ENCODE data around the gene DNM3.

DNM3 gene

DNA sequence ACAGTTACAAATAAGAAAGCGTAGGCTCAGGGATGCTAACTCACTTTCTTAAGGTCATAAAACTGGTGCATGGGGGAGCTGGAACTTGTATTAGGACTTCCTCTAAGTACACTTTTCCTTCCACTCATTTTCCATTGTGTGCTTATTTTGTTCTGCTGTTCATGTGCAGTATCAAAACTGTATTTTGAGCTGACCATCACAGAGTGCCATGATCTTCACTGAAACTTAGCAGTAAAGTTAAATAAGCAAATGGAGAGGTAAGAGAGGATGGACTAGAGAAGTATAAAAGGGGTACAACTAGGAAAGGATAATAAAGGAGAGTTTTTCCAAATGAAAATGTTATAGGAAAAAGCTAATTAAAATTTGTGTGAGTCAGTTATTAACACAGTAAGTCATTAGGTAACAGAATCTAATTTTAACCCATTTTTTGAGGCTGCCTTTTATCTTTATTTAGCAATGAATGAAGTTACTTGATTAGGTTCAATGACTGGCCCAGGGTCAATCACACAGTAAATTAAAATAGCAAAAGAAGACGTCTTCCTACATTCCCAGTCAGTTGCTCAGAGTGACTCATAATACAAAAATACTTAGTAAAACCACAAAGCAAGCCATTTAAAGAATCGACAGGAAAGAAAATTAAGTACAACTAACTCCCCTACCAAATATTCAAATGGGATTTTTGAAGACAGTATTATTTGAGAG lies 413.4 kb downstream of the DNM3 start:
- DNase-seq, result no peak

- no peak for DNase-seq
Observed at GRCh38 chr1:172255223-172255560, 413.9 kb downstream of the DNM3 start.

DNA sequence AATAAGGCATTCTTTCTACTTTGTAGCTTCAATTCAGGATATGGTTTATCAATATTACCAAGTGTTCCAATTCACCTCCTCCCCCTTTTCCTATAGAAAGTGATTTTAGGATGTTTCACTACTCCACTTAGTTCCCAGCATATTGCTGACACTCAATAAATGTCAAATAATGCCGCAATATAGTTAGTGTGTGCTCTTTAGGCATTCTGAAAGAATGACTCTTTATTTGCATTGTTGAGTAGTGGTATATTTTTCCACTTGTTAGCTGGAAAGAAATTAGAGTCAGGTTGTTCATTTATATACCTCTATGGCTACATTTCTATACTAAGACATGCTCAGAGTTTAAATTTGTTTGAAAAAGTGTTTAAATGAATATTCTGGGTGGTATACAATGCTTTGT lies 424.6 kb downstream of the DNM3 start:
- DNase-seq, result no peak

- no peak for DNase-seq
Observed at GRCh38 chr1:172266528-172267174, 425.4 kb downstream of the DNM3 start.

- DNase-seq, result no peak
Observed at GRCh38 chr1:172268237-172268636, 426.9 kb downstream of the DNM3 start.

DNA sequence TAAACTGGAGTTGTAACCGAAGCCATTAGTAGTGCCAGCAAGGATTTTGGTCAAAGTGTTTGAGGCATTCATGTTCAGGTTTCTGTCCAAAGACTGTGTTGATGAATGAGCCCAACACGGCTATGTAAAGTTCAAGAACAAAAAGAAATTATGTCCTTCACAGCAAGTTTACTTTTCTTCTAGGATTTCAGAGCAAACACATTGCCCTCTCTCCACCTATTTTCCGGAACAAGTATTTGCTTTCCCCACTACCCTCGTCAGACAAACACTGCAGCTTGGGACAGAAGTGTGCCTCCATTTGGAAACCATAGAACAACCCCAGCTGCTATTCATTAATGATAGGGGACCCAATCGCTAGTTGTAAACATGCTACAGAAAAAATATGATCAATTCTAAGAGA lies 427.8 kb downstream of the DNM3 start:
- no peak for DNase-seq

GRCh38 chr1:172269644-172270043 lies 428.3 kb downstream of the DNM3 start:
- DNase-seq, result no peak

- no peak for DNase-seq
Observed at GRCh38 chr1:172270605-172271004, 429.3 kb downstream of the DNM3 start.

DNA sequence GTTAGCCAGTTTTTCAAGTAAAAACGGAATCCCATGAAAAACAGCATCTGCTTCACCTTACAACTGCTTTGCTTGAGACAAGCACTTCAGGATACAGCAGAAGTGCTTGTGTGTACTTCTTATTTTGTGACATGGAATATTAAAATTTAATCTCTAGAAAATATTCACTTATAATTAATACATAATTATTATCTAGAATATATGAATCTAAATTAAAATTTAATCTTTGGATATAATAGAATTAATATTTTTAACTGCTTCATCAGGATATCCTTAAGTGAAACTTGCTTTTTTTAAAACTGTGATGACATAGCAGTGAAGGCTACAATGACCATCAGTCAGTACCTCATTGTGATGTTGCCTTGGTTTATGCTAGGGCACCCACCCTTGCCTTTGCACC lies 430.8 kb downstream of the DNM3 start:
- no peak for DNase-seq

DNA sequence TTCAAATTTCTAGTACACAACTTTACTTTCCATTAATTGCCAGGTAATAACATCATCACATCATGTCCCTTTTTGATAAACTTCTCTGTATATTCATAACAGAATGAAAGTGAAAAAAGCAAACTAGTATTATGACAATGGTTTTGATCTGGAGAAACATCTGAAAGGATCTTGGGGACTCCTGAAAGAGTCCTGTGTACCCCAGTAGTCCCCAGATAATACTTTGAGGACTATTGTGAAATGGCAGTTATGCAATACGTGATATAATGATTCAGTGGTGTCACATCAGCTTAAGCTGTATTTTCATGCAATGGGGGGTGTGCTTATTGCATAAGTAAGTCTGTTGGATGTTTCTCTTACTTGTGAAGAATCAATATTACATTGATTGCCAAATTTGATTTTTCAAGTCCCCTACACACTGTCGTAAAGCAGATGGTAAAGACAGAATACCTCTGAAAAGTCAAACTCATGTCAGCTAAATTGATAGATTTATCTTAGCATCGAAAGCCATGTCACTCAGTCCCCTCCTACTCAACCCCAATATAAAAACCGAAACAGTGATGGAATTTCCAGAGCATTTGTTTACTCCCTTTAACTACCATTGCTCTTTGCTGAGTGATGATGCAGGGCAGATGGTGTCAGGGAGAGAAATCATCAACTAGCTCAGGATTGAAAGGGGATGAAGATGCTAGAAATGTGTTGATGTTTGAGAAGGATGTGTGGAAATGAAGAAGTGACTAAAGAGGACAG lies 432.5 kb downstream of the DNM3 start:
- DNase-seq, result no peak

GRCh38 chr1:172275478-172275877 lies 434.2 kb downstream of the DNM3 start:
- no peak for DNase-seq

GRCh38 chr1:172276120-172276818 lies 435.0 kb downstream of the DNM3 start:
- no peak for DNase-seq

- no peak for DNase-seq
Observed at GRCh38 chr1:172277275-172277674, 436.0 kb downstream of the DNM3 start.

- DNase-seq, result no peak
Observed at GRCh38 chr1:172277989-172278388, 436.7 kb downstream of the DNM3 start.

GRCh38 chr1:172278478-172278877 lies 437.2 kb downstream of the DNM3 start:
- no peak for DNase-seq

DNA sequence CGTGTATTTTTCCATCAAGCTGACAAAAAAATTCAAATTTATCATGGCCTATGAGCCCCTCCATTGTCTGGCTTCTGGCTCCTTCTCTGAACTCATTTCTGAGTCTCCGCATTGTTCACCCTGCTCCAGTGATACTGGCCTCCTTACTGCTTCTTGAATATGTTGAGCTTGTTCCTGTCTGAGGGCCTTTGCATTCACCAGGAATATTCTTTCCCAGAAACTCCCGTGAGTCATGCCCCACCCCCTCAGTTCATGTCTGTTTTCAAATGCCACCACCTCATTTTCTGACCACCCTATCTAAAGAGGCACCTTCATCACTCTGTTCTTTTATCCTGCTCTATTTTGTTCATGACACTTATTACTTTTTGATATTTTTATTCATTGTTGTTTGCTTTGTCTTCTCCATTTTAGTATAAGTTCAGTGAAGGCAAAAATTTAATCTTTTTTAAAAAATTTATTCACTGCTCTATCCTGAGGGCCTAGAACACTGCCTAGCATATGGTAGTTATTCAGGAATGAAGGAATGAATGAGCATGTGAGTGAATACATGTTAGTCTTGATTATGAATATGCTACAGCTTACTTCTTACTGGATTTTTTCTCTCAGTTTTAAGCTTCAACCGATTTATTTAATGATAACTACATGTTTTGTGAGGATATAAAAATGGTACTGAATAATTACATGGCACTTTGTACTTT lies 438.8 kb downstream of the DNM3 start:
- no peak for DNase-seq

- no peak for DNase-seq
Observed at GRCh38 chr1:172283766-172284165, 442.5 kb downstream of the DNM3 start.

DNA sequence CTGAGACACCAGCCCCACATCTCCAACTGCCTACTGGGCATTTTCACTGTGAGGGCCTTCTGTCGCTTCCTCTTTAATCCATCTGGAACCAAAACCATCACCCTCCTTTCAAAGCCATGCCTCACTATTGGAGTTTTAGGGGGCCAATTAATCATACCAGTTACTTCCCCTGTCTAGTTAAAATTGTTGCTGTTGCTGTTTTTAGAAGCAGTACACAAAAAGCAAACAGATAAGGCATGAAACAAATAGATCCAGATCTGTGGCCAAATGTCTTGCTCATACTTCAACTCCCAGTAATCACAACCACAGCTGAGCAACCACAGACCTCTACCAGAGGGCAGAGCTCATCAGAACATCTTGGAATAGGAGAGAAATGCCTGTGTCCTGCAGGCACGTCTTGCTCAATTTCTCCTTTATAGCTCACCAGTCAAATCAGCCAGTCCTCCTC lies 445.4 kb downstream of the DNM3 start:
- no peak for DNase-seq

GRCh38 chr1:172287208-172287607 lies 445.9 kb downstream of the DNM3 start:
- DNase-seq, result no peak

- DNase-seq, result no peak
Observed at GRCh38 chr1:172288581-172288980, 447.3 kb downstream of the DNM3 start.

DNA sequence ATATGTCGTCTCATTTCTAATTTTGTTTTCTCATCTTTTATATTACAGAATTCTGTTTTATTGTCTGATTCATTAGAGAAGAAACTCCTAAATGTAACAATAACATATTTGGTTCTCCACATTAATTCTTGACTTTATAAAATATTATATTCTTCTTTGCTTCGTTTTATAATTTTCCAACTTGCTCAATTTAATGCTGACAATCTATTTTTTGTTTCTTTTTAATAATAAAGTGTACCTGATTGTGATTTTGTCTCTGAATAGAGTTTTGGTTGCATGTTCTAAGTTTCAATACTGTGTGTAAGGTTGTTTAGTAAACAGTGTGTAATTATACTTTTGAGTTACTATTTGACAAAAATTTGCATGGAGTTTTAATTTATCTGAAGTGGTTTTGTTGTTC lies 448.1 kb downstream of the DNM3 start:
- DNase-seq, result no peak

DNA sequence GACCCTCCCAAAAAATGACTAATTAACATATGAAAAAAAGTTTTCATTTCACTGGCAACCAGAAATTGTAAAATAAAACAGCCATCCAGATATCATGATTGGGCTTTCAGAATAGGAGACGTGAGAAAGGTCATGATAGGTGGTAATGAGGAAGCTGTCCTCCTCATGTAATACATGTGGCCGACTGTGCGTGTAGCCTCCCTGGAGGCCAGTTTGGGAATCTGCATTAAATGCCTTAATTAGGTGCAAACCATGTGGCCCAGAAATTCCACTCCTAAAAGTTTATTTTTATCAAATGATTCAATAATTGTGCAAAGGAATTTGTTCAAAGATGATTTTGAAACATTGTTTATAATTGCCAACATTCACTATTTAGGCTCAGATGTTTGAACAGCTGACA lies 451.5 kb downstream of the DNM3 start:
- DNase-seq, result no peak

GRCh38 chr1:172293429-172293828 lies 452.1 kb downstream of the DNM3 start:
- DNase-seq, result no peak
